HUDEP-2 (cell line): ENCODE data around the gene SCYL1.

Experiments used
- DNase-seq, 76 experiments: peaks; one replicate each; lab custom pipeline; 2025; ENCODE audit not compliant: unreplicated experiment in 76 of 76; lab: John Stamatoyannopoulos, UW

Gene SCYL1

DNA sequence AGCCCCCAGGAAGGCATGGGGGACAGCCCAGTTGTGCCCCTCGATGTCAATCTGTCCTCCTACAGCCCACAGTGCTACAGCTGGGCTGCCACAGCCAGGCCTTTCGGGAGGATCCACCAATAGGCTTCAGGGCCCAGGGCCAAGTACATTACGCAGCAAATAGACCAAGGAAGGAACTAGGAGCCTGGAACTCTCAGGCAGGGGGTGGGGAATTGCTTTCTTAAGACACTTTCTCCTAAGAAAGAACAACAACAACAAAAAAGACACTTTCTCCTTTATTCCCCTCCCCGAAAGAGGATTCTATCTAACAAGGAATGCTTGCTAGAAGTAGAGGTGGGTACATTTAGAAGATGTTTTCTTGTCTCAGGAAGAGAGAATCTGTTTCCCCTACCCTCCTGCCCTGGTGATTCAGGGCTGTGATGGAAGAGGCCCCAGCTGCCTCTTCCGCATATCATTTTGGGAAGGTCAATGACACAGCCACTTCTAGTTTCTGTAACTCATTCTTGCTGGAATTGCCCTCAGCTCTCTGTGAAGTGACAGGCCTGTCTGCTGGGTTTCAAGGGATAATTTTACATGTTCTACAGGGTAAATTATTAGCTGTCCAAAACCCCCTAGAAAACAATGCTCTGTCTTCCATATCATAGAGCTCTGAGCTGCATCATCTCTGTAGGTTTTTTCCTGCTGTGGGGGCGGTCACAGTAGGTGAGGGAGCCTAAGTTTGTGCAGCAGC lies 32.1 kb upstream of the SCYL1 start:
- peak in 50 of 76 experiments; percentile 11 to 69 (median 46) for DNase-seq

DNA sequence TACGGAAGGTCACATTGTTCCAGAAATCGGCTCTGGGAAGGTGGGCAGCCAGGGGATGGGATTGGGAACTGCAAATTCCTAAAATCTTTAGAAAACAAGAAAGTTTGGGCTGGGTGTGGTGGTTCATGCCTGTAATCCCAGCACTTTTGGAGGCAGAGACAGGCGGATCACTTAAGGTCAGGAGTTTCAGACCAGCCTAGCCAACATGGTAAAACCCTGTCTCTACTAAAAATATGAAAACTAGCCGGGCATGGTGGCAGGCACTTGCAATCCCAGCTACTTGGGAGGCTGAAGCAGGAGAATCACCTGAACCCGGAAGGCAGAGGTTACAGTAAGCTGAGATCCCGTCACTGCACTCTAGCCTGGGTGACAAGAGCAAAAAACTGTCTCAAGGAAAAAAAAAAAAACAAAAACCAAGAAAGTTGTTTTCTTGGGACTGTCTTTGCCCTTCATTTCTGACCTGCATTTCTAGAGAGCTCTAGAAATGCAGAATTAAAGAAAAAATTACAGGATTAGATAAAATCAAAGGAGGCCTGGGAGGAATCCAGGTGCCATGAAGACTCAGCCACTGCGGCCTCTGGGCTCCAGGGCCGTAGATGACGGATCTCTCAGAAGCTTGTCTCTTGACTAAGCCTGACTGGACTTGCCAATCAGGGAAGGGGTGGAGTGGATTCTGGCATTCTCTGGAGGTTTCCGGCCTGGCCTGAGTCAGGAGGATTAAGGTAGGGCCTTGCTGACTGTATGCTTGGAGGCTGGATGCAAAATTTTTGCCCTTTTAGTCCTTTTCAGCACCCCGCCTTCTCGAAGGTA lies 31.3 kb upstream of the SCYL1 start:
- DNase-seq, result peak in 1 of 76 experiments; percentile 8

DNA sequence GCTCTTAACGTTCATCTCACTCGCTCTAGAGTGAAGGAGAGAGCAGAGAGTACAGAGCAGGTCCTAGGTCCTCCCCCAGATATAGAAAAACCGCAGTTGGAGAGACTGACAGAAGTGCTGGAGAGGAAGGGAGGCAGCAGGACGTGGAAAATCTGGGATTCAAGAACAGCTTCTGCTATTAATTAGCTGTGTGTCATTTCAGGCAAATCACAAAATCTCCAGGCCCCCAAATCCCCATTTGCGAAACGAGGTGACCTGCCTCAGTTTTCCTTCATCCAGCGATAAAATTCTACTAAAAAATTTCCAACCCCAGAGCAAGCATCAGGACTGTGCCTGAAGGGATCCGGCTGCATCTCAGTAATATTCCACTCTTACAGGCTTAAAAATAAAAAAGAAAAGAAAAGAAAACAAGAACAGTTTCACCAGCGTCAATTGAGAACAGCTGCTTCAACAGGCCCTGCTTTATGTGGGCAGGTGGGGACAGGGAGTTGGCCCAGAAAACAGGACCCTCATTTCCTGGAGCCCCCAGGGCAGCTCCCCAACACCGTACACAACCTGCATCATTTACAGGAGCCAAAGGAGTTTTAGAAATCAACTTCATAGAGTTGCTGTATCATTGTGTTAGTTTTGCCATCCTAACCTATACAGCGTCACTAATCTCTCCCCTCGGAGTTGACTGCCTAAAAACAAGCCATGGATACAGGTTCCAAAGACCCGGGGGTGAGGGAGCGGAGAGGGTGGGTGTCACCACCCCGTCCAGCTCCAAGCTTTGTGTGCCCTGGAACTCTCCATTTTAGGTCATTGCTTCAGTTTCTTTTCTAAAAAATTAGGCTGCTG lies 28.4 kb upstream of the SCYL1 start:
- DNase-seq, result peak in 3 of 76 experiments; percentile 38 to 60 (median 53)

DNA sequence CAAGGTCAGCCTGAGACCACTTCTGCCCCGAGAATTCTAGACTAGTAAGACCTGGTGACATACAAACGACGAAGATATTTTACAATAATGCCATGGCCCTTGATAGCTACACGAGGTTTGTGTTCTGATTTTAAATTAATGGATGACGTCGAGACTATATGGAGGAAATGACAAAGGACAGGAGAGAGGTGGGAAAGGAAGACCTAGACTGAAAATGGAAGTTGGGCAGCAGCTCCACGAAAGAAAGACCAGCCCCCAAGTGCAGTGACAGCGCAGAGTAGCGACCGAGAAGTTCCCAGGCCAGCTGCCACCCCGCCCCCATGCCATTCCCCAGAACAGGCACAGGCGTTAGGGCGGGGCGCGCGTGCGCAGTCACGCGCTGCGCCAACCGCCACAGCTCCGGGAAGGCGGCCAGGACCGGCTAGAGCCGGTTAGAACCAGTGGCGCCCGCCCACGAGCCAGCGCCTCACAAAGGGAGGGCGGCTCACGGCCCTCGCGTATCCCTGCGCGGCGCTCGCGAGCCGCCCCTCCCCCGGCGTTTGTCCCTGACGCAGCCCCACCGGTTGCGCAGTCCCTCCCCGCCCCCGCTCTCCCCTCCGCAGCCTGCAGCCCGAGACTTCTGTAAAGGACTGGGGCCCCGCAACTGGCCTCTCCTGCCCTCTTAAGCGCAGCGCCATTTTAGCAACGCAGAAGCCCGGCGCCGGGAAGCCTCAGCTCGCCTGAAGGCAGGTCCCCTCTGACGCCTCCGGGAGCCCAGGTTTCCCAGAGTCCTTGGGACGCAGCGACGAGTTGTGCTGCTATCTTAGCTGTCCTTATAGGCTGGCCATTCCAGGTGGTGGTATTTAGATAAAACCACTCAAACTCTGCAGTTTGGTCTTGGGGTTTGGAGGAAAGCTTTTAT lies 27.5 kb upstream of the SCYL1 start:
- DNase-seq, result peak in 75 of 76 experiments; percentile 89 to 100 (median 98)

DNA sequence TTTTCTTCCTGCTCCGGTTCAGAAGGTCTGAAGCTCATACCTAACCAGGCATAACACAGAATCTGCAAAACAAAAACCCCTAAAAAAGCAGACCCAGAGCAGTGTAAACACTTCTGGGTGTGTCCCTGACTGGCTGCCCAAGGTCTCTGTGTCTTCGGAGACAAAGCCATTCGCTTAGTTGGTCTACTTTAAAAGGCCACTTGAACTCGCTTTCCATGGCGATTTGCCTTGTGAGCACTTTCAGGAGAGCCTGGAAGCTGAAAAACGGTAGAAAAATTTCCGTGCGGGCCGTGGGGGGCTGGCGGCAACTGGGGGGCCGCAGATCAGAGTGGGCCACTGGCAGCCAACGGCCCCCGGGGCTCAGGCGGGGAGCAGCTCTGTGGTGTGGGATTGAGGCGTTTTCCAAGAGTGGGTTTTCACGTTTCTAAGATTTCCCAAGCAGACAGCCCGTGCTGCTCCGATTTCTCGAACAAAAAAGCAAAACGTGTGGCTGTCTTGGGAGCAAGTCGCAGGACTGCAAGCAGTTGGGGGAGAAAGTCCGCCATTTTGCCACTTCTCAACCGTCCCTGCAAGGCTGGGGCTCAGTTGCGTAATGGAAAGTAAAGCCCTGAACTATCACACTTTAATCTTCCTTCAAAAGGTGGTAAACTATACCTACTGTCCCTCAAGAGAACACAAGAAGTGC lies 26.7 kb upstream of the SCYL1 start:
- peak in 48 of 76 experiments; percentile 16 to 82 (median 51) for DNase-seq

DNA sequence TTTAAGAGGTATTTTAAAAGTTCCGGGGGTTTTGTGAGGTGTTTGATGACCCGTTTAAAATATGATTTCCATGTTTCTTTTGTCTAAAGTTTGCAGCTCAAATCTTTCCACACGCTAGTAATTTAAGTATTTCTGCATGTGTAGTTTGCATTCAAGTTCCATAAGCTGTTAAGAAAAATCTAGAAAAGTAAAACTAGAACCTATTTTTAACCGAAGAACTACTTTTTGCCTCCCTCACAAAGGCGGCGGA lies 26.2 kb upstream of the SCYL1 start:
- DNase-seq, result no peak

DNA sequence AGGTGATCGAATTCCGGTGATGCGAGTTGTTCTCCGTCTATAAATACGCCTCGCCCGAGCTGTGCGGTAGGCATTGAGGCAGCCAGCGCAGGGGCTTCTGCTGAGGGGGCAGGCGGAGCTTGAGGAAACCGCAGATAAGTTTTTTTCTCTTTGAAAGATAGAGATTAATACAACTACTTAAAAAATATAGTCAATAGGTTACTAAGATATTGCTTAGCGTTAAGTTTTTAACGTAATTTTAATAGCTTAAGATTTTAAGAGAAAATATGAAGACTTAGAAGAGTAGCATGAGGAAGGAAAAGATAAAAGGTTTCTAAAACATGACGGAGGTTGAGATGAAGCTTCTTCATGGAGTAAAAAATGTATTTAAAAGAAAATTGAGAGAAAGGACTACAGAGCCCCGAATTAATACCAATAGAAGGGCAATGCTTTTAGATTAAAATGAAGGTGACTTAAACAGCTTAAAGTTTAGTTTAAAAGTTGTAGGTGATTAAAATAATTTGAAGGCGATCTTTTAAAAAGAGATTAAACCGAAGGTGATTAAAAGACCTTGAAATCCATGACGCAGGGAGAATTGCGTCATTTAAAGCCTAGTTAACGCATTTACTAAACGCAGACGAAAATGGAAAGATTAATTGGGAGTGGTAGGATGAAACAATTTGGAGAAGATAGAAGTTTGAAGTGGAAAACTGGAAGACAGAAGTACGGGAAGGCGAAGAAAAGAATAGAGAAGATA lies 25.7 kb upstream of the SCYL1 start, which contains the start of gene MALAT1:
TSS of gene MALAT1 (plus strand) at position 69 of the 736 bp plus-strand sequence.
- DNase-seq, result peak in 73 of 76 experiments; percentile 29 to 94 (median 83)

DNA sequence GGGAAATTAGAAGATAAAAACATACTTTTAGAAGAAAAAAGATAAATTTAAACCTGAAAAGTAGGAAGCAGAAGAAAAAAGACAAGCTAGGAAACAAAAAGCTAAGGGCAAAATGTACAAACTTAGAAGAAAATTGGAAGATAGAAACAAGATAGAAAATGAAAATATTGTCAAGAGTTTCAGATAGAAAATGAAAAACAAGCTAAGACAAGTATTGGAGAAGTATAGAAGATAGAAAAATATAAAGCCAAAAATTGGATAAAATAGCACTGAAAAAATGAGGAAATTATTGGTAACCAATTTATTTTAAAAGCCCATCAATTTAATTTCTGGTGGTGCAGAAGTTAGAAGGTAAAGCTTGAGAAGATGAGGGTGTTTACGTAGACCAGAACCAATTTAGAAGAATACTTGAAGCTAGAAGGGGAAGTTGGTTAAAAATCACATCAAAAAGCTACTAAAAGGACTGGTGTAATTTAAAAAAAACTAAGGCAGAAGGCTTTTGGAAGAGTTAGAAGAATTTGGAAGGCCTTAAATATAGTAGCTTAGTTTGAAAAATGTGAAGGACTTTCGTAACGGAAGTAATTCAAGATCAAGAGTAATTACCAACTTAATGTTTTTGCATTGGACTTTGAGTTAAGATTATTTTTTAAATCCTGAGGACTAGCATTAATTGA lies 25.0 kb upstream of the SCYL1 start:
- DNase-seq, result peak in 5 of 76 experiments; percentile 26 to 53 (median 38)

DNA sequence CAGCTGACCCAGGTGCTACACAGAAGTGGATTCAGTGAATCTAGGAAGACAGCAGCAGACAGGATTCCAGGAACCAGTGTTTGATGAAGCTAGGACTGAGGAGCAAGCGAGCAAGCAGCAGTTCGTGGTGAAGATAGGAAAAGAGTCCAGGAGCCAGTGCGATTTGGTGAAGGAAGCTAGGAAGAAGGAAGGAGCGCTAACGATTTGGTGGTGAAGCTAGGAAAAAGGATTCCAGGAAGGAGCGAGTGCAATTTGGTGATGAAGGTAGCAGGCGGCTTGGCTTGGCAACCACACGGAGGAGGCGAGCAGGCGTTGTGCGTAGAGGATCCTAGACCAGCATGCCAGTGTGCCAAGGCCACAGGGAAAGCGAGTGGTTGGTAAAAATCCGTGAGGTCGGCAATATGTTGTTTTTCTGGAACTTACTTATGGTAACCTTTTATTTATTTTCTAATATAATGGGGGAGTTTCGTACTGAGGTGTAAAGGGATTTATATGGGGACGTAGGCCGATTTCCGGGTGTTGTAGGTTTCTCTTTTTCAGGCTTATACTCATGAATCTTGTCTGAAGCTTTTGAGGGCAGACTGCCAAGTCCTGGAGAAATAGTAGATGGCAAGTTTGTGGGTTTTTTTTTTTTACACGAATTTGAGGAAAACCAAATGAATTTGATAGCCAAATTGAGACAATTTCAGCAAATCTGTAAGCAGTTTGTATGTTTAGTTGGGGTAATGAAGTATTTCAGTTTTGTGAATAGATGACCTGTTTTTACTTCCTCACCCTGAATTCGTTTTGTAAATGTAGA lies 24.3 kb upstream of the SCYL1 start:
- DNase-seq, result peak in 45 of 76 experiments; percentile 28 to 68 (median 44)

DNA sequence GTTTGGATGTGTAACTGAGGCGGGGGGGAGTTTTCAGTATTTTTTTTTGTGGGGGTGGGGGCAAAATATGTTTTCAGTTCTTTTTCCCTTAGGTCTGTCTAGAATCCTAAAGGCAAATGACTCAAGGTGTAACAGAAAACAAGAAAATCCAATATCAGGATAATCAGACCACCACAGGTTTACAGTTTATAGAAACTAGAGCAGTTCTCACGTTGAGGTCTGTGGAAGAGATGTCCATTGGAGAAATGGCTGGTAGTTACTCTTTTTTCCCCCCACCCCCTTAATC lies 23.8 kb upstream of the SCYL1 start:
- peak in 6 of 76 experiments; percentile 31 to 52 (median 42) for DNase-seq

DNA sequence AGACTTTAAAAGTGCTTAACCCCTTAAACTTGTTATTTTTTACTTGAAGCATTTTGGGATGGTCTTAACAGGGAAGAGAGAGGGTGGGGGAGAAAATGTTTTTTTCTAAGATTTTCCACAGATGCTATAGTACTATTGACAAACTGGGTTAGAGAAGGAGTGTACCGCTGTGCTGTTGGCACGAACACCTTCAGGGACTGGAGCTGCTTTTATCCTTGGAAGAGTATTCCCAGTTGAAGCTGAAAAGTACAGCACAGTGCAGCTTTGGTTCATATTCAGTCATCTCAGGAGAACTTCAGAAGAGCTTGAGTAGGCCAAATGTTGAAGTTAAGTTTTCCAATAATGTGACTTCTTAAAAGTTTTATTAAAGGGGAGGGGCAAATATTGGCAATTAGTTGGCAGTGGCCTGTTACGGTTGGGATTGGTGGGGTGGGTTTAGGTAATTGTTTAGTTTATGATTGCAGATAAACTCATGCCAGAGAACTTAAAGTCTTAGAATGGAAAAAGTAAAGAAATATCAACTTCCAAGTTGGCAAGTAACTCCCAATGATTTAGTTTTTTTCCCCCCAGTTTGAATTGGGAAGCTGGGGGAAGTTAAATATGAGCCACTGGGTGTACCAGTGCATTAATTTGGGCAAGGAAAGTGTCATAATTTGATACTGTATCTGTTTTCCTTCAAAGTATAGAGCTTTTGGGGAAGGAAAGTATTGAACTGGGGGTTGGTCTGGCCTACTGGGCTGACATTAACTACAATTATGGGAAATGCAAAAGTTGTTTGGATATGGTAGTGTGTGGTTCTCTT lies 23.2 kb upstream of the SCYL1 start:
- peak in 20 of 76 experiments; percentile 31 to 67 (median 46) for DNase-seq

DNA sequence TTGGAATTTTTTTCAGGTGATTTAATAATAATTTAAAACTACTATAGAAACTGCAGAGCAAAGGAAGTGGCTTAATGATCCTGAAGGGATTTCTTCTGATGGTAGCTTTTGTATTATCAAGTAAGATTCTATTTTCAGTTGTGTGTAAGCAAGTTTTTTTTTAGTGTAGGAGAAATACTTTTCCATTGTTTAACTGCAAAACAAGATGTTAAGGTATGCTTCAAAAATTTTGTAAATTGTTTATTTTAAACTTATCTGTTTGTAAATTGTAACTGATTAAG lies 22.7 kb upstream of the SCYL1 start:
- peak in 2 of 76 experiments; percentile 32 to 66 for DNase-seq

DNA sequence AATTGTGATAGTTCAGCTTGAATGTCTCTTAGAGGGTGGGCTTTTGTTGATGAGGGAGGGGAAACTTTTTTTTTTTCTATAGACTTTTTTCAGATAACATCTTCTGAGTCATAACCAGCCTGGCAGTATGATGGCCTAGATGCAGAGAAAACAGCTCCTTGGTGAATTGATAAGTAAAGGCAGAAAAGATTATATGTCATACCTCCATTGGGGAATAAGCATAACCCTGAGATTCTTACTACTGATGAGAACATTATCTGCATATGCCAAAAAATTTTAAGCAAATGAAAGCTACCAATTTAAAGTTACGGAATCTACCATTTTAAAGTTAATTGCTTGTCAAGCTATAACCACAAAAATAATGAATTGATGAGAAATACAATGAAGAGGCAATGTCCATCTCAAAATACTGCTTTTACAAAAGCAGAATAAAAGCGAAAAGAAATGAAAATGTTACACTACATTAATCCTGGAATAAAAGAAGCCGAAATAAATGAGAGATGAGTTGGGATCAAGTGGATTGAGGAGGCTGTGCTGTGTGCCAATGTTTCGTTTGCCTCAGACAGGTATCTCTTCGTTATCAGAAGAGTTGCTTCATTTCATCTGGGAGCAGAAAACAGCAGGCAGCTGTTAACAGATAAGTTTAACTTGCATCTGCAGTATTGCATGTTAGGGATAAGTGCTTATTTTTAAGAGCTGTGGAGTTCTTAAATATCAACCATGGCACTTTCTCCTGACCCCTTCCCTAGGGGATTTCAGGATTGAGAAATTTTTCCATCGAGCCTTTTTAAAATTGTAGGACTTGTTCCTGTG lies 22.1 kb upstream of the SCYL1 start:
- peak in 28 of 76 experiments; percentile 9 to 69 (median 45) for DNase-seq

DNA sequence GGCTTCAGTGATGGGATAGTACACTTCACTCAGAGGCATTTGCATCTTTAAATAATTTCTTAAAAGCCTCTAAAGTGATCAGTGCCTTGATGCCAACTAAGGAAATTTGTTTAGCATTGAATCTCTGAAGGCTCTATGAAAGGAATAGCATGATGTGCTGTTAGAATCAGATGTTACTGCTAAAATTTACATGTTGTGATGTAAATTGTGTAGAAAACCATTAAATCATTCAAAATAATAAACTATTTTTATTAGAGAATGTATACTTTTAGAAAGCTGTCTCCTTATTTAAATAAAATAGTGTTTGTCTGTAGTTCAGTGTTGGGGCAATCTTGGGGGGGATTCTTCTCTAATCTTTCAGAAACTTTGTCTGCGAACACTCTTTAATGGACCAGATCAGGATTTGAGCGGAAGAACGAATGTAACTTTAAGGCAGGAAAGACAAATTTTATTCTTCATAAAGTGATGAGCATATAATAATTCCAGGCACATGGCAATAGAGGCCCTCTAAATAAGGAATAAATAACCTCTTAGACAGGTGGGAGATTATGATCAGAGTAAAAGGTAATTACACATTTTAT lies 21.4 kb upstream of the SCYL1 start:
- peak in 4 of 76 experiments; percentile 20 to 55 (median 40) for DNase-seq

DNA sequence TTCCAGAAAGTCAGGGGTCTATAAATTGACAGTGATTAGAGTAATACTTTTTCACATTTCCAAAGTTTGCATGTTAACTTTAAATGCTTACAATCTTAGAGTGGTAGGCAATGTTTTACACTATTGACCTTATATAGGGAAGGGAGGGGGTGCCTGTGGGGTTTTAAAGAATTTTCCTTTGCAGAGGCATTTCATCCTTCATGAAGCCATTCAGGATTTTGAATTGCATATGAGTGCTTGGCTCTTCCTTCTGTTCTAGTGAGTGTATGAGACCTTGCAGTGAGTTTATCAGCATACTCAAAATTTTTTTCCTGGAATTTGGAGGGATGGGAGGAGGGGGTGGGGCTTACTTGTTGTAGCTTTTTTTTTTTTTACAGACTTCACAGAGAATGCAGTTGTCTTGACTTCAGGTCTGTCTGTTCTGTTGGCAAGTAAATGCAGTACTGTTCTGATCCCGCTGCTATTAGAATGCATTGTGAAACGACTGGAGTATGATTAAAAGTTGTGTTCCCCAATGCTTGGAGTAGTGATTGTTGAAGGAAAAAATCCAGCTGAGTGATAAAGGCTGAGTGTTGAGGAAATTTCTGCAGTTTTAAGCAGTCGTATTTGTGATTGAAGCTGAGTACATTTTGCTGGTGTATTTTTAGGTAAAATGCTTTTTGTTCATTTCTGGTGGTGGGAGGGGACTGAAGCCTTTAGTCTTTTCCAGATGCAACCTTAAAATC lies 20.8 kb upstream of the SCYL1 start:
- DNase-seq, result peak in 15 of 76 experiments; percentile 11 to 53 (median 35)
